Measurements from ENCODE around the gene ADAMTS16.

ADAMTS16 gene

GRCh38 chr5:5303242-5303641 is 163.1 kb downstream of the ADAMTS16 start:
- no peak for DNase-seq (ENCODE audit: low read depth)
- TF ChIP-seq, protein P1, sequence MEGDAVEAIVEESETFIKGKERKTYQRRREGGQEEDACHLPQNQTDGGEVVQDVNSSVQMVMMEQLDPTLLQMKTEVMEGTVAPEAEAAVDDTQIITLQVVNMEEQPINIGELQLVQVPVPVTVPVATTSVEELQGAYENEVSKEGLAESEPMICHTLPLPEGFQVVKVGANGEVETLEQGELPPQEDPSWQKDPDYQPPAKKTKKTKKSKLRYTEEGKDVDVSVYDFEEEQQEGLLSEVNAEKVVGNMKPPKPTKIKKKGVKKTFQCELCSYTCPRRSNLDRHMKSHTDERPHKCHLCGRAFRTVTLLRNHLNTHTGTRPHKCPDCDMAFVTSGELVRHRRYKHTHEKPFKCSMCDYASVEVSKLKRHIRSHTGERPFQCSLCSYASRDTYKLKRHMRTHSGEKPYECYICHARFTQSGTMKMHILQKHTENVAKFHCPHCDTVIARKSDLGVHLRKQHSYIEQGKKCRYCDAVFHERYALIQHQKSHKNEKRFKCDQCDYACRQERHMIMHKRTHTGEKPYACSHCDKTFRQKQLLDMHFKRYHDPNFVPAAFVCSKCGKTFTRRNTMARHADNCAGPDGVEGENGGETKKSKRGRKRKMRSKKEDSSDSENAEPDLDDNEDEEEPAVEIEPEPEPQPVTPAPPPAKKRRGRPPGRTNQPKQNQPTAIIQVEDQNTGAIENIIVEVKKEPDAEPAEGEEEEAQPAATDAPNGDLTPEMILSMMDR (IDR thresholded peaks at IDR 0.05; ENCODE audit: insufficient read depth, low read depth, low read length, missing control alignments), result no peak

DNA sequence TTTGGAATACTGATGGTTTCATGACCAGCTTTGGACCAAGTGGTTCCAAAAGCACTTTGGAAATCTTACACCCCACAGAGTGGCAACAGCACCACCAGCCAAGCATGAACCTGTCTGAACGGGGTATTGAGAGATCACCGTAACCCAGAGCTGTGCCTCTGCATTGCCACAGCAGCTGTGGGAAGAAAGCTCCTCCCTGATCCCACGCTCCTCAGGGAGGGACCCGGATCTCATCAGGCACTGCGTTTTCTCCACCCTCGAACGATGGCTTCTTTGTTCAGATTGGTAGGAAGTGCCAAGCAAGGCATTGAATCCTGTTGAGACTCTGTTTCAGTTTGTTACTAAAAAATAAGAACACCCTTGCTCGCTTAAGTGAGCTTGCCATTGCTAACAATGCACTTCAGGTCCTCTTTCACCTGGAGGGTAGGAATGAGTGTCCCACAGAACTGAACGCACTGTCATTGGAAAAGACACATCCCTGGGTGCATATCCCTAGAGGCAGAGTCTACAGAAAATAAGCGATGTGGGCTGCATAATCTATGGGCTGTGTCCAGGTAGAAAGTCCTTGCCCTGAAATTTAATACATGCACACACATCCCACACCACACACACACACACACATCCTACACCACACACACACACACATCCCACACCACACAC is 164.4 kb downstream of the ADAMTS16 start:
- peak; percentile 8 for DNase-seq (ENCODE audit: low read depth)
- TF ChIP-seq, protein P1 (IDR thresholded peaks at IDR 0.05; ENCODE audit: insufficient read depth, low read depth, low read length, missing control alignments), result no peak
- no peak overlapping the region for H3K4me3 ChIP-seq (ENCODE audit: low read length)

More at GRCh38 chr5:5303242-5303641, 163.1 kb downstream of the ADAMTS16 start:
- H3K4me3 ChIP-seq (ENCODE audit: low read length), result no peak overlapping the region

GRCh38 chr5:5306696-5307095 is 166.6 kb downstream of the ADAMTS16 start:
- TF ChIP-seq, protein P1 (IDR thresholded peaks at IDR 0.05; ENCODE audit: insufficient read depth, low read depth, low read length, missing control alignments), result no peak
- DNase-seq (ENCODE audit: low read depth), result no peak
- no peak overlapping the region for H3K4me3 ChIP-seq (ENCODE audit: low read length)

DNA sequence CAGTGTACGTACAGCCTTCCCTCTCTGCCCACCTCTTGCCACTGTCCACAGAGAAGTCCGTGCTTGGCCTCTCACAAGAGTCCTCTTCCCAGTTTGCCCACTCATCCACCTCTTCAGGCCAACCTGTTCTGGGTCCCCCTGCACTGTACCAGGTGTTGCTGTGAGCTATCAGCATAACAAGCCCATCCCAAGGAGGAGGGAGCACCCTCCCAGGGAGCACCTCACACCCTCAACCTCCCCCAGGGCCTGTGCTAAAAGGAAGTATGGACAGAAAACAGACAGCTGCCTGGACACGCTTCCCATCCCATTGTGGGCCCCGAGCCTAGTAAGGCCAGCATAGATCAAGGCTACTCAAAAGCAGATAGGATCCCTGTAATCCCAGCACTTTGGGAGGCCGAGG is 168.2 kb downstream of the ADAMTS16 start:
- TF ChIP-seq, protein P1 (IDR thresholded peaks at IDR 0.05; ENCODE audit: insufficient read depth, low read depth, low read length, missing control alignments), result no peak
- DNase-seq (ENCODE audit: low read depth), result no peak
- no peak overlapping the region for H3K4me3 ChIP-seq (ENCODE audit: low read length)

- TF ChIP-seq, protein P1 (IDR thresholded peaks at IDR 0.05; ENCODE audit: insufficient read depth, low read depth, low read length, missing control alignments), result no peak
- H3K4me3 ChIP-seq (ENCODE audit: low read length), result no peak overlapping the region
- no peak for DNase-seq (ENCODE audit: low read depth)
Observed at GRCh38 chr5:5309645-5310044, 169.5 kb downstream of the ADAMTS16 start.

DNA sequence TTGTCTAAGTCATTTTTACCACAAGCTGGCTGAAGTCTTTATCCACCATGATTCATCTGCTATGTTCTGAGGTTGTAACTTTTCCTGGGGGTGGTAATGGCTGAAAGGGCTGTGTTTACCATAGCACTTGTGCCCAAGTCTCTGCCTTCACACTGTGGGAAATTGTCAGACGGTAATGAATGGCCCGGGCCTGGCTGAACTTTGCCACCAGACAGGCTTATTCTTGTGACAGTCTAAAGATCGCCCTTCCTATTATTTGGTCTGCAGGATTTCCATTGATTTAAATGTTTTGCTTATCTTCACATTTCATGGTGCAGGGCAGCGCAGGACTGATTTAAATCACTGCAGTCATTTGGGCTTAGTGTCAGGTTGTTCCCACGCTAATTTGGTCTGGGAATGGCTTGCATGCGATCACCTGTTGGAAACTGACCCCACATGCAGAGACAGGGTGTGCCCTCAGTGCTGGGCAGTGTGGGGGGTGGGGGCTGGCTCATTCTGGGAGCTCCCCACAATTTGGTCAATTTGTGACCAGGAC is 173.0 kb downstream of the ADAMTS16 start:
- DNase-seq (ENCODE audit: low read depth), result no peak
- TF ChIP-seq, protein P1 (IDR thresholded peaks at IDR 0.05; ENCODE audit: insufficient read depth, low read depth, low read length, missing control alignments), result no peak
- no peak overlapping the region for H3K4me3 ChIP-seq (ENCODE audit: low read length)

GRCh38 chr5:5314166-5314565 is 174.0 kb downstream of the ADAMTS16 start:
- TF ChIP-seq, protein P1 (IDR thresholded peaks at IDR 0.05; ENCODE audit: insufficient read depth, low read depth, low read length, missing control alignments), result no peak
- no peak for DNase-seq (ENCODE audit: low read depth)
- H3K4me3 ChIP-seq (ENCODE audit: low read length), result no peak overlapping the region
